GM12873 (cell line): Measurements from ENCODE around the gene CCND1.

Experiments
- TF ChIP-seq, protein P1 (sequence below): IDR thresholded peaks from 2 replicates; pipeline ENCODE4 v1.5.1; 2012; ENCODE audit warnings: low read depth, mild to moderate bottlenecking, moderate library complexity, low read length, control low read depth; ENCODE audit not compliant: insufficient read depth; ENCODE audit errors: missing control alignments

CCND1 gene

DNA sequence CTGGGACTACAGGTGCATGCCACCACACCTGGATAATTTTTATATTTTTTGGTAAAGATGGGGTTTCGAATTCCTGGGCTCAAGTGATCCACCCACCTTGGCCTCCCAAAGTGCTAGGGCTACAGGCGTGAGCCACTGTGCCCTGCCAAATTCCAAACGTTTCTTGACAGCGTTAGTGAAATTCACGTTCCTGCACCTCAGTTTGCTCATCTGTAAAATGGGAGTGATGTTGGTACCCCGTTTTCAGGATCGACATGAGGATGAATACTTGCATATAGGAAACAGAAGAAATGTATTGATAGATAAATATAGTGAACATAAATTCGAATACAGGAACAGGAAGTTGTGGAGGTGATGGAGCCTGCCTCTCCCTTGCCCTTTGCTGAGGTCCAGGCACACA, 44.4 kb downstream of the CCND1 start:
- TF ChIP-seq, protein P1, sequence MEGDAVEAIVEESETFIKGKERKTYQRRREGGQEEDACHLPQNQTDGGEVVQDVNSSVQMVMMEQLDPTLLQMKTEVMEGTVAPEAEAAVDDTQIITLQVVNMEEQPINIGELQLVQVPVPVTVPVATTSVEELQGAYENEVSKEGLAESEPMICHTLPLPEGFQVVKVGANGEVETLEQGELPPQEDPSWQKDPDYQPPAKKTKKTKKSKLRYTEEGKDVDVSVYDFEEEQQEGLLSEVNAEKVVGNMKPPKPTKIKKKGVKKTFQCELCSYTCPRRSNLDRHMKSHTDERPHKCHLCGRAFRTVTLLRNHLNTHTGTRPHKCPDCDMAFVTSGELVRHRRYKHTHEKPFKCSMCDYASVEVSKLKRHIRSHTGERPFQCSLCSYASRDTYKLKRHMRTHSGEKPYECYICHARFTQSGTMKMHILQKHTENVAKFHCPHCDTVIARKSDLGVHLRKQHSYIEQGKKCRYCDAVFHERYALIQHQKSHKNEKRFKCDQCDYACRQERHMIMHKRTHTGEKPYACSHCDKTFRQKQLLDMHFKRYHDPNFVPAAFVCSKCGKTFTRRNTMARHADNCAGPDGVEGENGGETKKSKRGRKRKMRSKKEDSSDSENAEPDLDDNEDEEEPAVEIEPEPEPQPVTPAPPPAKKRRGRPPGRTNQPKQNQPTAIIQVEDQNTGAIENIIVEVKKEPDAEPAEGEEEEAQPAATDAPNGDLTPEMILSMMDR = no peak

DNA sequence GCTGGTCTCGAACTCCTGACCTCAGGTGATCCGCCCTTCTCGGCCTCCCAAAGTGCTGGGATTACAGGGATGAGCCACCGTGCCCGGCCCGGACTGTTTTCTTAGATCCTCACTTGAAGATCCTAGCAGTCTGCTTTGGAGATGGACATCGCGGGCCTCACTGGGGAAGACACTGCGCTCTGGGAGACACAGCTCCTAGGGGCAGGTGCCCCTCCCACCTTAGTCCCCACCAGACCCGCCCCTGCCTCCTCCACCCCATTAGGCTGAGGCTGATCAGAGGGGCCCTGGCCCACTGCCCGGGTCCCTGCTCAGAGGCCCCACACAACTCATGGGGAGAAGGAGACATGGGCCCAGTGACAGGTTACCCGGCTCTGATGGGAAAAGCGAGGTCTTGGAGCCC, 45.5 kb downstream of the CCND1 start:
- TF ChIP-seq, protein P1 = no peak

DNA sequence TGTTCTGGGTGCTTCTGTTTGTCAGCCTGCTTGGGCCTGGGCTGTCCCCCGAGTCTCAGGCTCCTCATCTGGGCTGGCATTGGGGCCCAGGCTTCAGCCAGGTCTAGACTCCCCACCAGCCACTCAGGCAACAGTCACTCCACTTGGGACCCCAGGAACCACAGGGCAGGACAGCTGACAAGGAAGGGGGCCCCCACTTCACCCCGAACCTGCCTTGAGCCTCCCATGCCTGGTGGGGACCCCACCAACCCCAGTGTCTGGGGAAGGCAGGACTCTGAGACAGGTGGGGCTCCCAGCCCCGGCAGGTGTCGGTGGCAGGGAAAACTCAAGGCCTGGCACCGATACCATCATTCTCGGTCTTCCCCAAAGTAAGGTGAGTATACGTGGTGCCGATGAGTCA, 45.9 kb downstream of the CCND1 start:
- TF ChIP-seq, protein P1 = no peak

DNA sequence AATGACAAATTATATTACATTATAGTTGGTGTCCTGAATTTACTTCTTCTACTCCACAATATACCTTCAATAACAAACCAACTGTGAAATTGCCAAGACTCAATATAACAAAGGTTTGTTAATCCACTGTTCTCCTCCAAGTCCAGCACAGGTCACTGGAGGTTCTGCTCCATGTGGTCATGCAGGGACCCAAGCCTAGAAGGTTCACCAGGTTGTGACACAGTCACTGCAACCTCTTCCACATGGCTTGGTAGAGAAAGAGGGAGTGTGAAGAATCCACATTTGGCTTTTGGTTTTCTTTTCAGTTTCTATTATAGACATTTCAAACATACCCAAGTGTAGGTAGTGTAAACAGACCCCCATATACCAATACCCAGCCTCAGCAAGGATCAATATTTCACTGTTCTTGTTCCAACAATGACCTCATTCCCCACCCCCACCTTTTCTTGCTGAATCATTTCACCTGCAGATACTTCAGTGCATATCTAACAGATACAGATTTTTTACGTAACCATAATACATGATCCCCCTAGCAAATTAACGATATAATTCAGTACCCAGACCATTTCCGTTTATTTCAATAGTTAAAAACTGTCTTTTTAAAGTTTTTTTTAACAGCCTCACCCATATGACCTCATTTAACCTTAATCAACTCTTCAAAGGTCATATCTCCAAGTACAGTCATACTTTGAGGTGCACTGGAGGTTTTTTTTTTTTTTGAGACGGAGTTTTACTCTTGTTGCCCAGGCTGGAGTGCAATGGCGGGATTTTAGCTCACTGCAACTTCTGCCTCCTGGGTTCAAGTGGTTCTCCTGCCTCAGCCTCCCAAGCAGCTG, 48.7 kb downstream of the CCND1 start:
- TF ChIP-seq, protein P1 = no peak

DNA sequence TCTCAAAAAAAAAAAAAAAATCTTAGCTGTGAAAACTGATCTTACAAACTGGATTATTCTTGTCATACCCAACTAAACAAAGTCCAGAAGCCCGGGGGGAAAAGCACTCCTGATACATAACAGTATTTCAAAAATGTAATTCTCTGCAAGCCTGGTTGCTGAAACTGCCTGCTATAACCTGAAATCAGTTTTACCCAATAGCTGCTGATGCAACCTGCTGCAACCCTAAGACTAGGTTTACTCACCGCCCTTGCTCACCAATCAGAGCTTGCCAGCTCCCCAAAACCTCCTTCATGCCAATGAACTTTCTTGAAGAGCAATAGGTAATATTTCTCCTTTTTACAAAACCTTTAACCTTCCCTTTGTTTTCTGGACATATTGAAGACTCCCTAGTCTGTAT, 50.5 kb downstream of the CCND1 start:
- TF ChIP-seq, protein P1 = no peak

DNA sequence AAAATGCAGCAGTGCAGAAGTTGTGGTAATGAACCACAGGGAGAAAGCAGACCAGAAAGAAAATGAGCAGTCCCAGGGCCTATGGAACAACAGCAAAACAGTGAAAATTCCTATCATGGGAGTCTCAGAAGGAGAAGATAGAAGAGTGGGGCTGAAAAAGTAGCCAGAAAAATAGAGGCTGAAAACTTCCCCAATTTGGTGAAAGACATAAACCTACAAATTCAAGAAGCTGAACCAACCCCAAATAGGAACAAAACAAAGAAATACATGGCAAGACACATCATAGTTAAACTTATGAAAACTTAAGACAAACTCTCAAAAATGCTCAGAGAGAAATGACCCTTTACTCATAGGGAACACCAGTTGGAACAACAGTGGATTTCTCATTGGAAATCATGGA, 51.5 kb downstream of the CCND1 start:
- TF ChIP-seq, protein P1 = no peak

DNA sequence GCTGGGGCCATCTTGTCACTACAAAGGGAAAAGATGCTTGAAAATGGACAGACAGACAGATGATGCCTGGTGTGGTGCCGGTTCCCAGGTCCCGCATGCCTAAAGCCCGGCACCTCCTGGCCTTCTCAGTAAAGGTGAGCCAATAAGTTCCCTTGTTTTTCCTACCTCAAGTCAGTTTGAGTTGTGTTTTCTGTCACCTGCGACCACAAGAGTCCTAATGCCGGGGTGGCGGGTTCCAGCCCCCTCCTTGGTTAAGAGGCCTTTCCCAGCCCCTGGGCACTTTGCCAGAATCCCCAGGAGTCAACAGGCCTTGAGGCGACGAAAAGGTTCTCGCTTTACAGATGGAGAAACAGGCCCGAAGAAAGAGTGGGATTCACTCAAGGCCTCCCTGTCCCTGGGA, 53.8 kb downstream of the CCND1 start:
- TF ChIP-seq, protein P1 = no peak

DNA sequence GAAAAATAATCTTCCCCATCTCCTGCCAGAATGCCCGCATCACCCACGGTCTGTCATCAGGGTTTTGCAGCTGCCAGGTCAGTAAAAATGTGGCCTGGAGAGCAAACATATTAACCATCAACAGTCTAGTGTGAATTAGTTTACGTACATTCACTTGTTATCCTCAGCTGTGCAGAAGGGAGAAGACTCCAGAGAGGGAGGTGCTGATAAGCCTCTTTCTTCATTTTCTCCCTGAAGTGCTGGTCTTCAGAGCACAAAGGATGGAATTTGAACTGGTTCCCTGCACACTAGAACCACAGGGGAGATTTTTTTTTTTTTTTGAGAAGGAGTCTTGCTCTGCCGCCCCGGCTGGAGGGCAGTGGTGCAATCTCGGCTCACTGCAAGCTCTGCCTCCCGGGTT, 54.6 kb downstream of the CCND1 start:
- TF ChIP-seq, protein P1 = no peak
